K562 (cell line): ENCODE data around the gene UNC119B. TPM values are rescaled to one million over a fixed set of nuclear protein-coding genes. Genes with fewer than 3 reads are reported as not detected.

Source experiments
- ATAC-seq: fragments of 200-7000 bp; cut with Tn5 transposase; 3 replicates; pipeline ENCODE4 v1.9.1; 2020; ENCODE audit warnings: moderate library complexity
- BruUV-seq: library from RNA; stranded (reverse); fragments of 400-500 nt; replicated peaks from 2 replicates; lab custom pipeline; 2021; lab: Mats Ljungman, UMichigan
- CTCF ChIA-PET: fragments of 300-600 bp; formaldehyde crosslinking; extraction: SDS; loops from one replicate; lab custom pipeline; 2021; ENCODE audit warnings: low intra/inter-chr PET ratio; lab: Yijun Ruan, JAX
- POLR2A ChIA-PET: fragments of 300-600, 350-650 bp; sonication (Branson Sonifier 250); formaldehyde crosslinking; extraction: SDS; loops from one replicate; lab custom pipeline; 2021; ENCODE audit warnings: antibody characterized with exemption, inconsistent platforms; lab: Yijun Ruan, JAX
- DNase-seq, 4 experiments: peaks; one replicate each; pipeline versions ENCODE4 v3.0.0 to v3.0.0-alpha.2; 2011 to 2018; ENCODE audit warnings: low spot score in 3 of 4, mixed read lengths in 3 of 4; ENCODE audit errors: extremely low read depth in 1 of 4
- FAIRE-seq: peaks from 2 replicates; lab custom pipeline; 2011; peaks lifted over from hg19 to GRCh38; lab: Jason Lieb, UNC
- H2AFZ ChIP-seq: 2 replicates; pipeline ENCODE4 v1.6.0; 2011; ENCODE audit warnings: low read depth, low read length, control low read depth, inconsistent platforms
- H3K27ac ChIP-seq: fragments of 200-600 bp; 3 replicates; pipeline ENCODE4 v1.8.0; 2011; ENCODE audit warnings: low read depth, mild to moderate bottlenecking, control low read depth, inconsistent platforms, low read length, moderate library complexity, mixed read lengths; ENCODE audit errors: extremely low read depth
- H3K27me3 ChIP-seq, 2 experiments: fragments of 300-600 bp in 1 of 2; 2 replicates in 1 of 2; 3 replicates in 1 of 2; pipeline versions ENCODE4 v1.6.0 to v1.8.0; 2011; ENCODE audit warnings: inconsistent platforms in 2 of 2, low read length in 2 of 2, mild to moderate bottlenecking in 1 of 2, mixed read lengths in 1 of 2, moderate library complexity in 1 of 2; ENCODE audit not compliant: control insufficient read depth in 2 of 2, insufficient read depth in 2 of 2
- H3K36me3 ChIP-seq: fragments of 300-600 bp; 3 replicates; pipeline ENCODE4 v1.8.0; 2011; ENCODE audit warnings: mild to moderate bottlenecking, low read length, inconsistent platforms; ENCODE audit not compliant: control insufficient read depth, insufficient read depth
- H3K4me1 ChIP-seq, 2 experiments: fragments of 200-600 bp in 1 of 2; replicated peaks in 1 of 2; 2 replicates in 1 of 2; 3 replicates in 1 of 2; pipeline versions ENCODE4 v1.5.1 to v1.8.0; 2011; ENCODE audit warnings: inconsistent platforms in 2 of 2, low read length in 2 of 2, mild to moderate bottlenecking in 1 of 2, mixed read lengths in 1 of 2, moderate library complexity in 1 of 2; ENCODE audit not compliant: control insufficient read depth in 2 of 2, insufficient read depth in 2 of 2
- H3K4me2 ChIP-seq: 2 replicates; pipeline ENCODE4 v1.6.1; 2011; ENCODE audit warnings: low read length, control low read depth, inconsistent platforms, mixed read lengths; ENCODE audit not compliant: insufficient read depth
- H3K4me3 ChIP-seq: fragments of 200-600 bp; sonication (generic), shearing (Covaris generic); 2 replicates; pipeline ENCODE4 v1.5.1; 2016; ENCODE audit warnings: control low read depth, inconsistent platforms
- H3K79me2 ChIP-seq: fragments of 200-600 bp; 3 replicates; pipeline ENCODE4 v1.8.0; 2011; ENCODE audit warnings: low read length, inconsistent platforms; ENCODE audit not compliant: control insufficient read depth, insufficient read depth
- H3K9ac ChIP-seq, 2 experiments: 2 replicates each; pipeline versions ENCODE4 v1.6.0 to v1.6.1; 2011; ENCODE audit warnings: low read depth in 2 of 2, low read length in 2 of 2, control low read depth in 1 of 2, inconsistent platforms in 1 of 2, mild to moderate bottlenecking in 1 of 2, mixed read lengths in 1 of 2; ENCODE audit not compliant: insufficient read depth in 1 of 2
- H3K9me1 ChIP-seq: one replicate; pipeline ENCODE4 v1.6.0; 2011; ENCODE audit warnings: inconsistent platforms, mild to moderate bottlenecking, low read length, moderate library complexity; ENCODE audit not compliant: control insufficient read depth, insufficient read depth
- H3K9me3 ChIP-seq: replicated peaks from 2 replicates; pipeline ENCODE4 v1.5.1; 2011; ENCODE audit warnings: low read depth, low read length, inconsistent platforms; ENCODE audit not compliant: control insufficient read depth, insufficient read depth
- H4K20me1 ChIP-seq: replicated peaks from 2 replicates; pipeline ENCODE4 v1.6.1; 2011; ENCODE audit warnings: low read length, inconsistent platforms, mixed read lengths; ENCODE audit not compliant: control insufficient read depth, insufficient read depth
- RBFOX2 ChIP-seq: fragments of 200-400 bp; formaldehyde crosslinking; IDR thresholded peaks from 2 replicates; pipeline ENCODE4 v1.6.1; 2017; ENCODE audit warnings: low read depth, mild to moderate bottlenecking, low read length, moderate library complexity
- TCF3 ChIP-seq: sonication (generic); formaldehyde crosslinking; IDR thresholded peaks from 2 replicates; pipeline ENCODE4 v1.4.0; 2020; ENCODE audit warnings: mild to moderate bottlenecking, missing genetic modification reagents
- ZNF668 ChIP-seq: fragments of 250-450 bp; sonication (Bioruptor Pico); IDR thresholded peaks from 2 replicates; pipeline ENCODE4 v1.8.0; 2022; ENCODE audit warnings: mild to moderate bottlenecking, inconsistent platforms
- WGBS: fragments of 100-300 bp; shearing (Covaris generic); methylation state at CpG from one replicate; pipeline ENCODE4 v1.1.6; 2016; ENCODE audit warnings: low coverage, mixed read lengths; ENCODE audit not compliant: insufficient coverage; ENCODE audit errors: missing lambda C conversion rate; 5-methylcytosine and 5-hydroxymethylcytosine counted together
- in situ Hi-C: fragments of 300-500 bp; cut with MboI; formaldehyde crosslinking; loops from 4 replicates; pipeline ENCODE4 v1.15.0; 2018; ENCODE audit warnings: inconsistent platforms, mixed read lengths
- intact Hi-C: fragments of 100-400 bp; cut with micrococcal nuclease; formaldehyde crosslinking; loops from 2 replicates; pipeline ENCODE4 v1.14.2; 2022
- polyA plus RNA-seq, 8 experiments: library from polyadenylated mRNA; depleted of rRNA in 4 of 8; stranded (reverse) in 5 of 8; unstranded in 3 of 8; fragments of >200 nt; fragmentation: Nextera tagmentation in 2 of 8; fragmentation: Illumina TruSeq in 1 of 8; extraction: Ambion mirVana in 2 of 8; extraction: Trizol in 1 of 8; gene quantifications; 2 replicates each; pipeline versions ENCODE4 v1.2.1 to v1.2.3, GENCODE V29; 2011 to 2014; ENCODE audit warnings: inconsistent platforms in 1 of 8, missing spikeins in 1 of 8
- total RNA-seq, 7 experiments: library from RNA; depleted of rRNA in 6 of 7; stranded (reverse); fragments of >200 nt in 6 of 7; fragmentation: Illumina TruSeq in 2 of 7; extraction: Trizol in 2 of 7; gene quantifications; 2 replicates each; pipeline versions ENCODE4 v1.2.1 to v1.2.3, GENCODE V29; 2011 to 2021; ENCODE audit warnings: low replicate concordance in 1 of 7
- TF ChIP-seq, protein P1 (sequence below): fragments of 200-800 bp; sonication (Bioruptor generic); IDR thresholded peaks from 2 replicates; pipeline ENCODE4 v1.6.1; 2017; ENCODE audit warnings: missing genetic modification characterization, missing compliant biosample characterization
- TF ChIP-seq, protein P2 (sequence below): fragments of 250-450 bp; sonication (Bioruptor Pico); IDR thresholded peaks from 2 replicates; pipeline ENCODE4 v1.4.0; 2020; ENCODE audit warnings: mild to moderate bottlenecking, moderate library complexity

UNC119B gene
- total and polyA plus RNA-seq, 9 of the 15 experiments (the other 6 are each of a cell fraction or from before 2014, with no cell fraction given), result 4.0 to 34.5 (median 15.1) TPM

DNA sequence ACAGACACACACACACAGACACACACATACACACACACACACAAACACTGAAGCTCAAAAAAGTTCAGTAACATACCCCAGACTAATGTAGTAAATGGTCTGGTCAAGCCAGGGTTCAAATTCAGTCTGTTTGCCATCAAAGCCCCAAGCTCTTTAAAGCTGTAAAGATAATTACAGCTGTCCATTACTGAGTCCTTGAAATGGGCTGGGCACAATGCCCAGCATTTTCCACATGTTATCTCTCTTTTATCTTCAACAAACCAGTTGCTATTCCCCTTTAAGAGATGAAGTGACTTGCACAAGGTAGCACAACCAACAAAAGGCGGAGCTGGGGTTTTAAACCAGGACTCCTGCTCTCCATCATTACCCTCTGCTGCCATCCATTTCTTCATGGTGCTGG lies 7.6 kb upstream of the UNC119B start:
- no peak for DNase-seq
- Histone ChIP-seq H3K79me2 (no peaks in the 10 kb centered on the region), H3K9ac (no peak overlapping the region), H3K9me1 (no peaks in the 10 kb centered on the region), H3K4me3 (no peak overlapping the region), H2AFZ (no peak overlapping the region), H3K9me3 (no peaks in the 10 kb centered on the region), H3K27ac (no peak overlapping the region), H4K20me1 (no peaks in the 10 kb centered on the region), H3K27me3 (no peaks in the 10 kb centered on the region), H3K36me3 (peaks cover 63% of the 10 kb centered on the region), H3K4me1 (no peaks in the 10 kb centered on the region), H3K4me2 (no peak overlapping the region)
- intact Hi-C loops (no loop called here), in situ Hi-C loops (no loop called here)
- ChIA-PET POLR2A (interaction anchor here (0.7 to 2.5 kb wide), 6 partner anchors 9 to 385 kb away, joined by 3 to 10 read pairs (median 3); no protein-coding TSS in a partner anchor), CTCF (interaction anchor here (0.6 kb wide), 1 partner anchor 67 kb away, joined by 3 read pairs; no protein-coding TSS in a partner anchor)
- 87% methylated on average over 1 of the region's 1 CpG for WGBS
- BruUV-seq, result no TSS peak
- no peak for ATAC-seq
- TF ChIP-seq TCF3 (no peak), RBFOX2 (no peak), ZNF668 (CRISPR knock-in tag) (no peak)
- TF ChIP-seq, protein P1, sequence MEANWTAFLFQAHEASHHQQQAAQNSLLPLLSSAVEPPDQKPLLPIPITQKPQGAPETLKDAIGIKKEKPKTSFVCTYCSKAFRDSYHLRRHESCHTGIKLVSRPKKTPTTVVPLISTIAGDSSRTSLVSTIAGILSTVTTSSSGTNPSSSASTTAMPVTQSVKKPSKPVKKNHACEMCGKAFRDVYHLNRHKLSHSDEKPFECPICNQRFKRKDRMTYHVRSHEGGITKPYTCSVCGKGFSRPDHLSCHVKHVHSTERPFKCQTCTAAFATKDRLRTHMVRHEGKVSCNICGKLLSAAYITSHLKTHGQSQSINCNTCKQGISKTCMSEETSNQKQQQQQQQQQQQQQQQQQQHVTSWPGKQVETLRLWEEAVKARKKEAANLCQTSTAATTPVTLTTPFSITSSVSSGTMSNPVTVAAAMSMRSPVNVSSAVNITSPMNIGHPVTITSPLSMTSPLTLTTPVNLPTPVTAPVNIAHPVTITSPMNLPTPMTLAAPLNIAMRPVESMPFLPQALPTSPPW, result no peak
- TF ChIP-seq, protein P2, sequence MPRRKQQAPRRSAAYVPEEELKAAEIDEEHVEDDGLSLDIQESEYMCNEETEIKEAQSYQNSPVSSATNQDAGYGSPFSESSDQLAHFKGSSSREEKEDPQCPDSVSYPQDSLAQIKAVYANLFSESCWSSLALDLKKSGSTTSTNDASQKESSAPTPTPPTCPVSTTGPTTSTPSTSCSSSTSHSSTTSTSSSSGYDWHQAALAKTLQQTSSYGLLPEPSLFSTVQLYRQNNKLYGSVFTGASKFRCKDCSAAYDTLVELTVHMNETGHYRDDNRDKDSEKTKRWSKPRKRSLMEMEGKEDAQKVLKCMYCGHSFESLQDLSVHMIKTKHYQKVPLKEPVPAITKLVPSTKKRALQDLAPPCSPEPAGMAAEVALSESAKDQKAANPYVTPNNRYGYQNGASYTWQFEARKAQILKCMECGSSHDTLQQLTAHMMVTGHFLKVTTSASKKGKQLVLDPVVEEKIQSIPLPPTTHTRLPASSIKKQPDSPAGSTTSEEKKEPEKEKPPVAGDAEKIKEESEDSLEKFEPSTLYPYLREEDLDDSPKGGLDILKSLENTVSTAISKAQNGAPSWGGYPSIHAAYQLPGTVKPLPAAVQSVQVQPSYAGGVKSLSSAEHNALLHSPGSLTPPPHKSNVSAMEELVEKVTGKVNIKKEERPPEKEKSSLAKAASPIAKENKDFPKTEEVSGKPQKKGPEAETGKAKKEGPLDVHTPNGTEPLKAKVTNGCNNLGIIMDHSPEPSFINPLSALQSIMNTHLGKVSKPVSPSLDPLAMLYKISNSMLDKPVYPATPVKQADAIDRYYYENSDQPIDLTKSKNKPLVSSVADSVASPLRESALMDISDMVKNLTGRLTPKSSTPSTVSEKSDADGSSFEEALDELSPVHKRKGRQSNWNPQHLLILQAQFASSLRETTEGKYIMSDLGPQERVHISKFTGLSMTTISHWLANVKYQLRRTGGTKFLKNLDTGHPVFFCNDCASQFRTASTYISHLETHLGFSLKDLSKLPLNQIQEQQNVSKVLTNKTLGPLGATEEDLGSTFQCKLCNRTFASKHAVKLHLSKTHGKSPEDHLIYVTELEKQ (CRISPR knock-in tag), result no peak
- no peak for FAIRE-seq
